ENCODE measurements around the gene CEP85L. TPM values are rescaled to one million over a fixed set of nuclear protein-coding genes. Genes with fewer than 3 reads are reported as not detected.

Gene CEP85L
- total RNA-seq, 1 experiment from 2014 or later: 4.9 TPM

GRCh38 chr6:118579786-118580185 lies 71.6 kb downstream of the CEP85L start:
- H4K20me1 ChIP-seq (ENCODE audit: insufficient read depth): no peaks in the 10 kb centered on the region
- no peaks in the 10 kb centered on the region for H3K36me3 ChIP-seq (ENCODE audit: control insufficient read depth in 1 of 2, insufficient read depth in 2 of 2, low read length in 2 of 2)
- ChIA-PET RAD21 (ENCODE audit: low non-redundant PET in 1 of 2, low total read pairs in 2 of 2, uncharacterized antibody in 2 of 2, unreplicated experiment in 2 of 2) (interaction anchor here in 1 of 2 experiments (0.7 kb wide), 1 partner anchor 1254 kb away, joined by 3 read pairs; no protein-coding TSS in a partner anchor), CTCF (interaction anchor here (1.2 to 1.7 kb wide), 4 partner anchors 15 to 739 kb away, joined by 3 to 9 read pairs (median 6); no protein-coding TSS in a partner anchor), POLR2A (no interaction called here)
- no peak for ATAC-seq
- H2AFZ ChIP-seq (ENCODE audit: low read depth, low read length, poor library complexity, severe bottlenecking): no peak overlapping the region
- H3K4me2 ChIP-seq (ENCODE audit: low read length): no peak overlapping the region
- H3K4me3 ChIP-seq (replicated peaks in 1 of 2; ENCODE audit: low read depth in 1 of 2, low read length in 2 of 2): no peak overlapping the region
- no peak overlapping the region for H3K27ac ChIP-seq (ENCODE audit: low read depth, low read length)
- no peaks in the 10 kb centered on the region for H3K4me1 ChIP-seq (ENCODE audit: control insufficient read depth in 1 of 2, insufficient read depth in 2 of 2, low read length in 2 of 2)
- no peak for TF ChIP-seq SIN3A (IDR thresholded peaks at IDR 0.05; ENCODE audit: low read depth)
- no peak for TF ChIP-seq REST (IDR thresholded peaks at IDR 0.05; ENCODE audit: low read depth)
- TF ChIP-seq SRF (IDR thresholded peaks at IDR 0.05; ENCODE audit: low read depth): no peak
- TF ChIP-seq EZH2phosphoT487 (IDR thresholded peaks at IDR 0.05; ENCODE audit: borderline replicate concordance): no peak
- TF ChIP-seq ATF3 (IDR thresholded peaks at IDR 0.05): no peak
- no peak for TF ChIP-seq RAD21 (IDR thresholded peaks at IDR 0.05; ENCODE audit: low read depth)
- no peak for TF ChIP-seq POLR2A (IDR thresholded peaks at IDR 0.05; ENCODE audit: borderline replicate concordance, extremely low read depth, insufficient read depth, insufficient read length)
- TF ChIP-seq EZH2 (IDR thresholded peaks at IDR 0.05): no peak
- TF ChIP-seq CBX3 (IDR thresholded peaks at IDR 0.05; ENCODE audit: low read depth): no peak
- no peak for TF ChIP-seq CTCF (IDR thresholded peaks at IDR 0.05 in 2 of 3, conservative IDR thresholded peaks at IDR 0.05 in 1 of 3; ENCODE audit: borderline replicate concordance in 1 of 3, insufficient read depth in 1 of 3, low read depth in 2 of 3, low read length in 2 of 3)
- TF ChIP-seq ZFX (IDR thresholded peaks at IDR 0.05): no peak
- TF ChIP-seq MAX (IDR thresholded peaks at IDR 0.05): no peak
- no peak for TF ChIP-seq TCF7L2 (IDR thresholded peaks at IDR 0.05; ENCODE audit: borderline replicate concordance, extremely low read depth, insufficient read depth, insufficient read length)
- no peak for TF ChIP-seq YY1 (IDR thresholded peaks at IDR 0.05; ENCODE audit: extremely low read depth, insufficient replicate concordance, low read depth, low read length)
- TF ChIP-seq JUND (IDR thresholded peaks at IDR 0.05): no peak
- no peaks in the 10 kb centered on the region for H3K79me2 ChIP-seq (ENCODE audit: insufficient read depth, low read length)
- H3K9me3 ChIP-seq (ENCODE audit: control insufficient read depth in 1 of 2, insufficient read depth in 1 of 2, low read depth in 1 of 2, low read length in 2 of 2): peaks cover 9% of the 10 kb centered on the region in 2 experiments; a peak in 3 of 4 replicates
- no peak for DNase-seq (ENCODE audit: low read depth, low spot score)
- no peaks in the 10 kb centered on the region for H3K27me3 ChIP-seq (ENCODE audit: insufficient read depth, low read length)
- intact Hi-C loops (cut with micrococcal nuclease): loop anchor here (5.0 kb wide), 1 partner anchor 737 kb away; no protein-coding TSS in a partner anchor
- no TSS peak for BruUV-seq (replicated peaks)
- no peak overlapping the region for H3K9ac ChIP-seq (ENCODE audit: low read length)
- no peaks in the 10 kb centered on the region for H3K9me2 ChIP-seq (ENCODE audit: insufficient read depth)

Data from HCT116 (cell line).